Left forelimb (tissue), 1 donor: ENCODE data around the gene ZNF25.
"Not testable (repeated sequence)": the region's sequence is repeated elsewhere in the genome, so short reads cannot be mapped to it uniquely, and the experiment has no call there.

ENCODE experiments used
- DNase-seq: peaks from one replicate; pipeline ENCODE4 v3.0.0-alpha.2; 2018; ENCODE audit warnings: low spot score

The ZNF25 gene

DNA sequence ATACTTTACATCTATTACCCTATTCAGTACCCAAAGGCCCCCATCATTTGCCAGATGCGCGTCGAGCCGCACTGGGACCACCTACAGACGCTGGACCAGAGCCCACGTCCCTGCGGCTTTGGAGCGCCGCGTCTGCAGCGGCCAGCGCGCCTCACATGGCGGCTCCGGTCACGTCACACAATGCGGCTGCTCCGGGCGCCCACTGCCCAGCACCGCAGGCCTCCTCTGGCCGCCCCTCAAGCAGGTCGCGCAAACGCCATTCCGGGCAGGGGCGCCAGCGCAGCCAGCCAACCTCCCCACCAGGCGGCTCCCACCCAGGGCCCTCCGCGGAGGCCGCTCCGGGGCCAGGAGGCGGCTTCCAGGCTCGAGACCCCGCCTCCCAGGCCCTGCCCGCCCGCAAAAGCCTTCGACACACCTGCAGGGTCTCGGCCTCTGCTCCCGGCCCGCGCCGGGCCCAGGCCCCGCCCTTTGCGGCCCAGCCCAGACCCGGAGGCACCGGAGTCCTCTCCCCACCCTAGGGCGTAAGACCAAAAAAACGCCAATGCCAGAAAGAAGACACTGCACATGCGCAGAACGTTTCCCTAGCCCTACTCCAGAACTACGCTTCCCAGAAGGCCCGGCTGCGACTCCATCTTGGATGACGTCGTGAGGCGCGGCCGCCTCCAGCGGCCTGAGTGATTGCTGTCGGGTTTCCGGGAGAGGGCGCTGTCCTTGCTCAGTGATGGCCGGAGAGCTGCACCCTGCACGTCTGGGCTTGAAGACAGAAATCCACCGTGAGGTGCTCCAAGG is at the start of gene ZNF25:
Gene ZNF25 (minus strand): TSS at position 557 of the 789 bp plus-strand sequence. CDS start 4,925 bp downstream, outside the sequence.
- peak; percentile 97 for DNase-seq

DNA sequence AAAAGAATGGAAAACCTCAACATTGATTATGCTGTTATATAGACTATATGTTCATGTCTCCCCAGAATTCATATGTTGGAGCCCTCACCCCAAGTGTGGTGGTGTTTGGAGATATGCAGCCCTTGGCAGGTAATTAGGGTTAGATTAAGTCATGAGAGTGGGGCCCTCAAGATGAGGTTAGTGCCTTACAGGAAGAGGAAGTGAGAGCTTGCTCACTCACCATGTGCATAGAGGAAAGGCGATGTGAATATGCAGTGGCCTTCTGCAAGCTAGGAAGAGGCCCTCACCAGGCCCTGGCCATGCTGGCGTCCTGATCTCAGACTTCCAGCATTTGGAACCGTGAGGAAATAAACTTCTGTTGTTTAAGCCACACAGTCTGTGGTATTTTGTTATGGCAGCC is 48.8 kb upstream of the ZNF25 start:
- DNase-seq = no peak

DNA sequence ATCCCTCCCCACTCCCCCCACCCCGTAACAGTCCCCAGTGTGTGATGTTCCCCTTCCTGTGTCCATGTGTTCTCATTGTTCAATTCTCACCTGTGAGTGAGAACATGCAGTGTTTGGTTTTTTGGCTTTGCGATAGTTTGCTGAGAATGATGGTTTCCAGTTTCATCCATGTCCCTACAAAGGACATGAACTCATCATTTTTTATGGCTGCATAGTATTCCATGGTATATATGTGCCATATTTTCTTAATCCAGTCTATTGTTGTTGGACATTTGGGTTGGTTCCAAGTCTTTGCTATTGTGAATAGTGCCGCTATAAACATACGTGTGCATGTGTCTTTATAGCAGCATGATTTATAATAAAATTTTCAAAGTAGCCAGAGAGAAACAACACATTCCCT is 42.7 kb upstream of the ZNF25 start:
- DNase-seq = not testable (repeated sequence)

DNA sequence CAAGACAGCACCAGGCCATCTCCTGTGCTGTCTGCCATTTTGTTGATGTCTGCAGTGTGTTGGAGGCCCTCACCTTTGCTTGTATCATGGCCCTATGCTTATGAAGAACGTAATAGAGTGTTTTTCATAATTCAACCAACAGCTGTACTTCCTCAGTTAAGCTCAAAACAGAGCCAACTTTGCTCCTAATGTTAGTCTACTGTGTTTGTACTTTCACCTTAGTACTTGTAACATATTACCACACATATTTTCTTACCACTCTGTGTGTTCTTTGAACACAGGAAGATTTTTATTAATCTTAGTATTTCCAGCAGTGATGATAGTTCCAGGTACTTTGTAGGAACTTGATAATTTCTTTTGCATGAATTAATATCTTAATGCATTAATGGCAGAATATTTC is 39.9 kb upstream of the ZNF25 start:
- DNase-seq = no peak

DNA sequence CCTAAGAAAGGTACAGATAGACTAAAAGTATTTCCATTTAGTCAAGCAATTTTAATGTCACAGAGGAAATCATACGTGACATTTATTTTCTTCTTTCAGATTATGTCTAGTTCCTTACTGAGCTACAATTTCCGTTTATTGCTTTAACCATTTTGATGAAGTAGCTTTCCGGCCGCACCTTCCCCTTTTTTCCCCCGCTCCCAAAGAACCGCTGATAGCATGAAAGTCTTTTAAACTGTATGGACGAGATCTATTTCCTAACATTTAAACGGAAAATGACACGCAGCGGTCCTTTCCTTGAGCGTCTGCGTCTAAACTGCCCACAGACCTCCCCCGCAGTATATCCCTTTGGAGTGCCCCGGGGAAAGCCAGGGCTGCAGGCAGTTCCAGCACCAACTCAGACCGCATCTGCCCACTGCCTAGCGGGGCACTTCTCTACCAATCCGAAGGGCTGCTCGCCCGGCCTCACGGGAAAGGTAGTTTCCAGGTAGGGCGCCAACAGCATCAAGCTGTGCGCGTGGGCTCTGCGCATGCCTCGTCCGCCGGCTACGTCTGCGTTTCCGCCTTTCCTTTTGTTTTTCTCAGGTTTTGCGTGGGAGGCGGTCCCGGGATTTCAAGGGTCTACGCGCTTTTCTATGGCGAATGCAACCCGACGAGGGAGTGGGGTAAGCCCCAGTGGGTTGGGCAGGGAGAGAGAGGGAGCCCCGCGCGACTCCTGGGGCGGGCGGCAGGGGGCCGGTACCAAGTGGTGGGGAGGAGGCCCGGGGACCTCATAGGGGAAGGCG is 33.9 kb upstream of the ZNF25 start, which contains the start of gene ZNF33A:
Gene ZNF33A (plus strand): TSS at position 557 of the 785 bp plus-strand sequence. CDS start 1,667 bp downstream, outside the sequence.
- DNase-seq = peak; percentile 95

DNA sequence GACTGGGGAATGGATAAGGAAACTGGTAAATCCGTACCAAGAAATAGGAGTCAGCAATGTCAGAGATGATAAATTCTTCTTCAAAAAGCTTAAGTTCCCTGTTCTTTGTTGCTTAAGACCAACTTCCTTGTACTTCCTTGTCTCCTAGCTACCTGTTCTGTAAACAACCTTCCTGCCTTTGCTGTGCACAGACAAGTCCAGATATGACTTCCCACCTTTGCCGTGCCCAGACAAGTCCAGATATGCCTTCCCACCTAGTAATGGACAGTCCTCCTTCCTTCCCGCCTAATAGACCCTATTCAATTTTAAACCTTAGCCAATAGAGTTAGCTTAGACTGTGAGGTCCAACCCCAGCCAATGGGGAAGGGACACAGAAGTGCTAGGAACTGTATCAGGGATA is 31.5 kb upstream of the ZNF25 start:
- DNase-seq = no peak

DNA sequence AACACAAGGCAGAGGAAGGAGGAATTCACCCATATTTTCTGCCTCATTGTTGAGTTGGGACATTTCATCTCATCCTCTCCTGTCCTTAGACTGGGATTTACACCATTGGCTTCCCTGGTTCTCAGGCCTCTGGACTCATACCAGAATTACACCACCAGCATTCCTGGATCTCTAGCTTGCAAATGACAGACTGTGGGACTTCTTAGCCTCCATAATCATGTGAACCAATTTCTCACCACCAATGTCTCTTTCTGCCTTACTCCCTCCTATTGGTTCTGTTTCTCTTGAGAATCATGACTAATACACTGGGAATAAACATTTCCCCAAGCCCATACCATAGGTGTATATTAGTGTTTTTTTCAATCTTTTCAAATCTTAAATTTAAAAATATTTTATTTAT is 31.1 kb upstream of the ZNF25 start:
- DNase-seq = no peak

DNA sequence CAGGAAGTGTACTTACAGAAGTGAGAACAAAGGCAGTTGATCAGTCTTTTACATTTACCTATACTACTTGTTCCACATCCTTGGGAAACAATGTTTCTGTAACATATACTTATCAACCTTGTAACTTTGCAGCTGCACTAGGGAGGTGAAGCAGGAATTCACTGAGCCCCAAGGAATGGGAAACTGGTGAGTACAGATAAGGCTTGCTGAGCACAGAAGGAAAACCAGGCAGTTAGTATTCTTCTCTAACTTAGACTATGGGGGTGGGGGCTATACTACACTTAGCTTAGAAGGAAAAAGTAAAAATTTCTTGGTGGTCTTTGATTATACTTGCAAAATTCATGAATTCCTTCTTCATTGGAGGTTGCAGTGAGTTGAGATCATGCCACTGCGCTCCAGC is 27.1 kb upstream of the ZNF25 start:
- DNase-seq = no peak

DNA sequence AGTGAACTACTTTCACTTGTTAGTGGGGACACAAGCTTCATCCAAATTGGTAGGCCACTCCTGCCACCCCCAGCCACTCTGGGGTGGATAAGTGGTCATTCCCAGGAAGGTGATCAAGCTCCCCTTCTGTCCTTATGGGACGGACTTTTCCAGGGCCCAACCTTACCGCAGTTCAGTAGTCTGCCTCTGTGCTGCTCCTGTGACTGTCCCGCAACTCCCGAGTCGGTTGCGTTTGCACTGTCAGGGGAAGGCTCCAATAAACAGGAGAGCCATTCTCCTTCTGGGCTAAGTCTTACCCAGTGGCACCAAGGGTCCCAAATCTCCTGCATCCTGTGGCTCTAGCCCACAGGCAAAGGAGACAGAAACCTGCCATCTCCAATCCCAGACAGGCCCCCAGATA is 26.6 kb upstream of the ZNF25 start:
- DNase-seq = no peak

DNA sequence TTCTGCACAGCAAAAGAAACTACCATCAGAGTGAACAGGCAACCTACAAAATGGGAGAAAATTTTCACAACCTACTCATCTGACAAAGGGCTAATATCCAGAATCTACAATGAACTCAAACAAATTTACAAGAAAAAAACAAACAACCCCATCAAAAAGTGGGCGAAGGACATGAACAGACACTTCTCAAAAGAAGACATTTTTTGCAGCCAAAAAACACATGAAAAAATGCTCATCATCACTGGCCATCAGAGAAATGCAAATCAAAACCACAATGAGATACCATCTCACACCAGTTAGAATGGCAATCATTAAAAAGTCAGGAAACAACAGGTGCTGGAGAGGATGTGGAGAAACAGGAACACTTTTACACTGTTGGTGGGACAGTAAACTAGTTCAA is 24.0 kb upstream of the ZNF25 start:
- DNase-seq = not testable (repeated sequence)

DNA sequence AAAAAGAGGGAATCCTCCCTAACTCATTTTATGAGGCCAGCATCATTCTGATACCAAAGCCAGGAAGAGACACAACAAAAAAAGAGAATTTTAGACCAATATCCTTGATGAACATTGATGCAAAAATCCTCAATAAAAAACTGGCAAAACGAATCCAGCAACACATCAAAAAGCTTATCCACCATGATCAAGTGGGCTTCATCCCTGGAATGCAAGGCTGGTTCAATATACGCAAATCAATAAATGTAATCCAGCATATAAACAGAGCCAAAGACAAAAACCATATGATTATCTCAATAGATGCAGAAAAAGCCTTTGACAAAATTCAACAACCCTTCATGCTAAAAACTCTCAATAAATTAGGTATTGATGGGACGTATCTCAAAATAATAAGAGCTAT is 22.5 kb upstream of the ZNF25 start:
- DNase-seq = not testable (repeated sequence)

DNA sequence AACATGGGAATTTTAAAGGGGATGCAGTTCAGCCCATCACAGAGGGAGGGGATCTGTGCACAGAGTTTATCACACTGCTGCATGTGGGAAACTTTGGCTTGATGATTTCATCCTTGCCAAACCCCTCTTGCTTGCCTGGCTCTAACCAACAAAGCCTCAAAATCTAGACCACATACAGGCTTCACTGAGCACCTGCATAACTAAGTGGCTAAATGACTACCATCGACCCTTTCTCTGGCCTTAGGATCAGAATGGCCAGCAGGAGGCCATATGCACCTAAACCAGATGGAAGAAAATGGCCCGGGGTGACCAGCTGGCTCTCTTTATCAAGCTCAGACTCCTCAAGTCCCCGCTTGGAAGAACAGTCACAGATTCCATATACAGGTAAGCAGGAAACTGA is 15.6 kb upstream of the ZNF25 start:
- DNase-seq = no peak

DNA sequence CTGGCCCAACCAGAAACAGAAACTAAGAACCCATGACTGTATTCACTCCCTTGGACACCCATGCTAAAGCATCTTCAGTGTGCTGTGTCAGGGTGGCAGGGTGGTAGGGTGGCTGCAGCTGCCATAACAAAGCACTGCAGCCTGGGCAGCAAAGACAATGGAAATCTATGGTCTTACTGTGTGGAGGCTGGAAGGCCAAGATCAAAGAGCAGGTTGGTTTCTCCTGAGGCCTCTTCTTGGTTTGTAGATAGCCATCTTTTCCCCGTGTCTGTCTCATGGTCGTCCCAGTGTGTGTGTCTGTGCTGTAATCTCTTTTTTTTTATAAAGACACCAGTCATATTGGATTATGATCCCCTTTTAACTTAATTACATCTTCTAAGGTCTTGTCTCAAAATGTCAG is 15.2 kb upstream of the ZNF25 start:
- DNase-seq = no peak

DNA sequence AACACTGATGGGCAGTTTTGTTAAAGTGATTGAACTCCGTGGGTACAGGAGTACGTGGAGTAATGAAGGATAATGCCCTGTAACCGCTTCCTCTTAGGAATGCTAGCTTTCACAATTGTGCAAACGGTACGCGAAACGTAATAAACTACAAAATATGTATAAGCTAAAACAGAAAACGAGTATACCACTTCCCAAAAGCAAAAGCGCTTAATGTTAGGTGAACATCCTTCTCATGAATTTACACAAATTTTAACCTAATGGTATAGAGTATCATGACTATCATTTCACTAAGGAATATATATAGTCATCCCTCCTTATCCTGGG is 395 bp upstream of the ZNF25 start:
- no peak for DNase-seq

DNA sequence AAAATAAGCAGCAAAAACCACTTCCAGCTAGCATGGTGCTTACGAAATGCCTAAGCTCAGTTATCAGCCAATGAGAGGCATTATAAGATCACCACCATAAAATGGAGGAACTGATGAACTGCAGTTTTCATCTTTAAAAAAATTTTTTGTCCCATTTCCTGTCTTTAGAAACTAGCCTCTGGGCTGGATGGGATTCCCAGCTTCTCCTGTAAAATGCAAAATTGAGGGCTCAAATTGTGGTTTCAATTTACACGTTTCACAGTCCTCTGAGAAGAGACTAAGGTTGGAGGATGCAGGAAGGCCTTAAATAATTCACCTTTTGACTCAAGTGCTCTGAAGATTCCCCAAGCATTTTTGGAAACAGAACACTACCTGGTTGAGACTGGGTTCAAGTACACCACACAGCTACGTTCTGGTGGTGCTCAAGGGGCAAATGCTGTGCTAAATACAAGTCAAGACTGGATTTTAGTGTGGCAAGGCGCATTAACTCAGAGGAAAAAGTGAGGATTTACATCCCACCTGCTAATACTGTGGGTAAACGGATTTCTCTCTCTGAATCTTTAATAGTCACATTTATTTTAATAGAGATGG is 951 bp downstream of the ZNF25 start:
- DNase-seq = no peak

DNA sequence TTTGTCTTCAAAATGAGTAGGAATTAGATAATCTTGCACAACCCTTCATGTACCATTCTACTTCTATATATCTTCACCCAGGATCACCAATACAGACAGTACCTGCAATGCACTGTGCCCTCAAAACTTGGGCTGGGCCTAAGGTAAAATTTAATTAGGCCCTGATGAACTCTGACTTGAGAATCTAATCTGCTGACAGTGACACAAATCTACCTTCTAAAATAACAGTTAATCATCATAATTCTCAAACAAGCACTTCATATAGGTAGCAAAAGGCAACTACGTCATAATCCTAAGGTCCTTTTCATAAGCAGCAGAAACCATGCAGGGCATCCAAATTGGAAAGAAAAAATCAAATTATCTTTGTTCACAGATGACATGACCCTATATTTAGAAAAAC is 4.1 kb downstream of the ZNF25 start:
- no peak for DNase-seq

DNA sequence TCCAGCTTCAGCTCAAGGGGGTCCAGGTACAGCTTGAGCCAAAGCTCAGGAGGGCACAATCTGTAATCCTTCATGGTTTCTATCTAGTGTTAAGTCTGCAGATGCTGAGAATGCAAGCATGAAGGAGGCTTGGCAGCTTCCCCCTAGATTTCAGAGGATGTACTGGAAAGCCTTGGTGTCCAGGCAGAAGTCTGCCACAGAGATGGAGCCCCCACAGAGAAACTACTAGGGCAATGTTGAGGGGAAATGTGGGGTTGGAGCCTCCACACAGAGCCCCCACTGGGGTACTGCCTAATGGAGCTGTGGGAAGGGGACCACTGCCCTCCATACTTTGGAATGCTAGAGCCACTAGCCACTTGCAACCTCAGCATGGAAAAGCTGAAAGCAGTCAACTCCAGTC is 11.4 kb downstream of the ZNF25 start:
- DNase-seq = no peak

DNA sequence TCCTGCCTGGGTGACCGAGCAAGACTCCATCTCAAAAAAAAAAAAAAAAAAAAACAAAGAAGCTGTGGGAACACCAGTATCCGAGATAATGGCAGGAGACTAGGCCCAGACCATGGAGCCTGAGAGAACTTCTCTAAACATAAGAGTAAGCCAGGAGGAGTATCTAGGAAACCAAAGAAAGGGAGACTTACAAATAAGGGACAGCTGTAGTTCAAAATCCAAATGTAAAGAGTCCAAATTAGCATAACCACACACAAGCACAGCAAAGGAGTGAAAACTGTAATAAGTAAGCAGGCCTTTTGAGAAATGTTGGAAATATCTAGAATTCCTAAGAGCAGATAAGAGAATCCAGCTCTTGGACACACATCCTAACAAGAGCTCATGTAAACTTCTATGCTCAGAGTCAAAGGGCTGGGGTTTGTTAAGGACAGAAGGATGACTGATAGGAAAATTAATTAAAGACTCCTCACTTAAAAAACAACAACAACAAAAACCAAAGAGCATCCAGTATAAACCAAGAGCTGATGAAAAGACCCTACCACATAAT is 15.8 kb downstream of the ZNF25 start:
- DNase-seq = no peak

DNA sequence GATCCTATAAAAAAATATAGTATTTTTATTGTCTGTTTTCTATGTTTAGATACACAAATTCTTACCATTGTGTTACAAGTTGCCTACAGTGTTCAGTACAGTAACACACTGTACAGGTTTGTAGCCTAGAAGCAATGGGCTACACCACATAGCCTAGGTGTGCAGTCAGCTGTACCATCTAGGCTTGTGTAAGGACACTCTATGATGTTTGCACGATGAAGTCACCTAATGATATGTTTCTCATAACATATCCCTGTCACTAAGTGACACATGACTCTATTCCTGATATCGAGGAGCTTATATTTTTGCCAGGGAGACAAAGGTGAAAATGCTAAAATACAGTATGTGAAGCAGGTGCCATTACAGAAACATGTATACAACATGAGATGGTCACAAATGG is 18.6 kb downstream of the ZNF25 start:
- no peak for DNase-seq

DNA sequence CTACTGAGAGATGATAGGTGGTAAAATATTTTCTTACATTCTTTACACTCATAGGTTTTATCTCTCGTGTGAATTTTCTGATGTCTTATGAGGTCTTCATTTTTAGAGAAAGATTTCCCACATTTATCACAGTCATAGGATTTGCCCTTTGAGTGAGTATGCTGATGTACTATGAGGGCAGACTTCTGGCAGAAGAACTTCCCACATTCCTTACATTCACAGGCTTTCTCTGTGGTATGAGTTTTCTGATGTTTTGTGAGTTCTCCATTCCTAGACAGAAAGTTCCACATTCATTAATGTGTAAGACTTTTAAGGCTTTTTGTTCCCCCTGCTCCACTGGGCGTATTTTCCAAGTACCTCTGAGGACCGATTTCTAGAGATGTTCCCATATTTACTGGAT is 23.5 kb downstream of the ZNF25 start:
- DNase-seq = no peak

DNA sequence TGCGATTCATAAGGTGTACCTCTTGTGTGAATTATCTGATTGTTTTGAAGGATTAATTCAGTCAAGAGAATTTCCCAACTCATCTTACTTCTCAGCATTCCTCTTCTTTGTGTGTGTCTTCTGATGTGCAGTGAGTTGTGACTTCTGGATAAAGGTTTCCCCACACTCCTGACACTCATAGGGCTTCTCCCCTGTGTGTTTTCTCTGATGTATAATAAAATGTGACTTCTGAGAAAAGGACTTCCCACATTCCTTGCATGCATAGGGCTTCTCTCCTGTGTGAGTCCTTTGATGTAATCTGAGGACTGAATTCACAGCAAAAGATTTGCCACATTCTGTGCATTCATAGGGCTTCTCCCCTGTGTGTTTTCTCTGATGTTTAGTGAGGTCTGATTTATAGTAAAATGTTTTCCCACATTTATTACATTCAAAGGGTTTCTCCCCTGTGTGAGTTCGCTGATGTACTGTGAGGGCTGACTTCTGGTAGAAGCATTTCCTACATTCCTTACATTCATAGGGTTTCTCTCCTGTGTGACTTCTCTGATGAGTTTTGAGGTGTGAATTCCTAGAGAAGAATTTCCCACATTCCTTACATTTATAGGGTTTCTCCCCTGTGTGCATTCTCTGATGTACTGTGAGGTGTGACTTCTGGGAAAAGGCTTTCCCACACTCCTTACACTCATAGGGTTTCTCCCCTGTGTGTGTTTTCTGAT is 24.2 kb downstream of the ZNF25 start:
- no peak for DNase-seq

DNA sequence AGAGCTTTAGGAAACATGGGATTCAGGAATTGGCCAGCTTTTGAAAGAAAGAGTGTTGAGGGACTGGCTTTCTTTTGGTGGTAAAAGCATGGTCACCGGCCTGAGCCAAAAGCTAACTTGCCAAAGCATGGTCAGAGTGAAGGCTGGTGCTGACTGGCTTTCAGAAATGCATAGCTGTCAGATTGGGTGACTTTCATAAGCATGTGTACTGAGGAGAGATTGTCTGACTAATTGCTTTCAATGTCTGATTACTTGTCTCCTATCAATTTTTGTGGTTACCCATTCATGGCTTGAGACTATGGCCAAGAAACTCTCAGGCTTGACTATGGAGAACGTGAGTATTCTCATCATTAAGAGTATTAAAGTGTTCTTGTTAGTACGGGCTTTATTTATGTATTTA is 28.2 kb downstream of the ZNF25 start:
- DNase-seq = no peak
